Measurements from ENCODE around the gene EFNA5. TPM values are rescaled to one million over a fixed set of nuclear protein-coding genes. Genes with fewer than 3 reads are reported as not detected.

The EFNA5 gene
- polyA plus RNA-seq, 1 of the 3 experiments (the other 2 are of a cell fraction) = 0.81 TPM

- TF ChIP-seq SIN3A (IDR thresholded peaks at IDR 0.05; ENCODE audit: borderline replicate concordance, low read depth, low read length) = no peak
- no peak for TF ChIP-seq CHD2 (IDR thresholded peaks at IDR 0.05; ENCODE audit: low read length, partially characterized antibody)
- TF ChIP-seq PBX3 (IDR thresholded peaks at IDR 0.05) = no peak
- no peak for TF ChIP-seq NRF1 (IDR thresholded peaks at IDR 0.05; ENCODE audit: low read depth, low read length)
- TF ChIP-seq EZH2phosphoT487 (IDR thresholded peaks at IDR 0.05; ENCODE audit: borderline replicate concordance, low read depth) = no peak
- no peak for TF ChIP-seq RXRA (IDR thresholded peaks at IDR 0.05; ENCODE audit: borderline replicate concordance, low read depth)
- TF ChIP-seq GABPA (IDR thresholded peaks at IDR 0.05; ENCODE audit: low read depth) = no peak
- TF ChIP-seq, protein P1, sequence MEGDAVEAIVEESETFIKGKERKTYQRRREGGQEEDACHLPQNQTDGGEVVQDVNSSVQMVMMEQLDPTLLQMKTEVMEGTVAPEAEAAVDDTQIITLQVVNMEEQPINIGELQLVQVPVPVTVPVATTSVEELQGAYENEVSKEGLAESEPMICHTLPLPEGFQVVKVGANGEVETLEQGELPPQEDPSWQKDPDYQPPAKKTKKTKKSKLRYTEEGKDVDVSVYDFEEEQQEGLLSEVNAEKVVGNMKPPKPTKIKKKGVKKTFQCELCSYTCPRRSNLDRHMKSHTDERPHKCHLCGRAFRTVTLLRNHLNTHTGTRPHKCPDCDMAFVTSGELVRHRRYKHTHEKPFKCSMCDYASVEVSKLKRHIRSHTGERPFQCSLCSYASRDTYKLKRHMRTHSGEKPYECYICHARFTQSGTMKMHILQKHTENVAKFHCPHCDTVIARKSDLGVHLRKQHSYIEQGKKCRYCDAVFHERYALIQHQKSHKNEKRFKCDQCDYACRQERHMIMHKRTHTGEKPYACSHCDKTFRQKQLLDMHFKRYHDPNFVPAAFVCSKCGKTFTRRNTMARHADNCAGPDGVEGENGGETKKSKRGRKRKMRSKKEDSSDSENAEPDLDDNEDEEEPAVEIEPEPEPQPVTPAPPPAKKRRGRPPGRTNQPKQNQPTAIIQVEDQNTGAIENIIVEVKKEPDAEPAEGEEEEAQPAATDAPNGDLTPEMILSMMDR (IDR thresholded peaks at IDR 0.05) = no peak
- TF ChIP-seq TAF1 (IDR thresholded peaks at IDR 0.05; ENCODE audit: borderline replicate concordance, low read depth, low read length) = no peak
- TF ChIP-seq FOXM1 (IDR thresholded peaks at IDR 0.05; ENCODE audit: low read depth) = no peak
- no peak for TF ChIP-seq JUND (IDR thresholded peaks at IDR 0.05)
- no peak for TF ChIP-seq SMC3 (IDR thresholded peaks at IDR 0.05; ENCODE audit: low read depth, low read length)
- no peak for TF ChIP-seq USF1 (IDR thresholded peaks at IDR 0.05; ENCODE audit: borderline replicate concordance, low read depth)
- no peak for TF ChIP-seq MXI1 (IDR thresholded peaks at IDR 0.05; ENCODE audit: low read depth, low read length)
- no peak for TF ChIP-seq NFIC (IDR thresholded peaks at IDR 0.05; ENCODE audit: borderline replicate concordance)
- TF ChIP-seq ZBTB33 (IDR thresholded peaks at IDR 0.05; ENCODE audit: borderline replicate concordance, low read depth) = no peak
- Histone ChIP-seq H4K20me1 (ENCODE audit: insufficient read depth) (no peaks in the 10 kb centered on the region), H3K4me1 (ENCODE audit: control insufficient read depth in 1 of 2, insufficient read depth in 2 of 2, low read depth in 1 of 2, low read length in 1 of 2) (peaks cover 0 to 15% of the 10 kb centered on the region in 2 experiments; a peak in 3 of 4 replicates), H3K9me3 (no peaks in the 10 kb centered on the region), H3K9me2 (no peaks in the 10 kb centered on the region), H3K36me3 (replicated peaks in 1 of 2; ENCODE audit: control insufficient read depth in 1 of 2, insufficient read depth in 2 of 2, low read length in 1 of 2) (no peaks in the 10 kb centered on the region), H3K4me3 (ENCODE audit: low read depth in 2 of 2, low read length in 1 of 2) (no peak overlapping the region), H3F3A (replicated peaks; ENCODE audit: insufficient read depth) (no peaks in the 10 kb centered on the region), H3K4me2 (peak overlapping the region; percentile 29; the same call in 1 of the 2 replicates), H3K27ac (ENCODE audit: low read depth in 2 of 2, low read length in 1 of 2) (no peak overlapping the region), H3K27me3 (ENCODE audit: insufficient read depth) (no peaks in the 10 kb centered on the region), H3K79me2 (ENCODE audit: insufficient read depth) (no peaks in the 10 kb centered on the region), H3K9ac (no peak overlapping the region), H2AFZ (ENCODE audit: low read depth) (no peak overlapping the region)
- ChIA-PET POLR2A (no interaction called here), CTCF (no interaction called here)
- no peak for DNase-seq
- 83% methylated on average over 10 of the region's 10 CpGs for WGBS (ENCODE audit: low lambda C conversion rate)
Measured at GRCh38 chr5:107380654-107381053, 290.1 kb downstream of the EFNA5 start.

Measured in SK-N-SH (cell line).